C4-2B (cell line): ENCODE measurements around the gene CSTF2.
"Not testable (repeated sequence)": the region's sequence is repeated elsewhere in the genome, so short reads cannot be mapped to it uniquely, and the experiment has no call there.

ENCODE experiments used
- H3K27ac ChIP-seq: fragments of 450-650 bp; 2 replicates; pipeline ENCODE4 v1.5.1; 2017
- CTCF ChIP-seq: fragments of 450-650 bp; conservative IDR thresholded peaks from 2 replicates; pipeline ENCODE4 v1.5.1; 2017; ENCODE audit warnings: mild to moderate bottlenecking
- ZFX ChIP-seq: fragments of 450-650 bp; IDR thresholded peaks from 2 replicates; pipeline ENCODE4 v1.6.1; 2017

The CSTF2 gene

GRCh38 chrX:100819837-100820666, at the start of gene CSTF2:
Gene CSTF2 (plus strand): TSS chrX:100820391. CDS start chrX:100820417, 26 bp downstream.
- H3K27ac ChIP-seq: peak within 1 kb of the TSS; percentile 82
- no peak for TF ChIP-seq ZFX
- TF ChIP-seq CTCF: no peak

- H3K27ac ChIP-seq: not testable (repeated sequence)
Measured at GRCh38 chrX:100796371-100796770, 23.8 kb upstream of the CSTF2 start.

GRCh38 chrX:100797359-100797758, 22.8 kb upstream of the CSTF2 start:
- TF ChIP-seq ZFX: no peak
- TF ChIP-seq CTCF: no peak
- no peak overlapping the region for H3K27ac ChIP-seq

GRCh38 chrX:100798484-100799214, 21.5 kb upstream of the CSTF2 start:
- H3K27ac ChIP-seq: no peak overlapping the region
- TF ChIP-seq ZFX: no peak
- TF ChIP-seq CTCF: no peak

GRCh38 chrX:100802843-100803242, 17.3 kb upstream of the CSTF2 start:
- H3K27ac ChIP-seq: no peak overlapping the region
- no peak for TF ChIP-seq CTCF
- no peak for TF ChIP-seq ZFX

- TF ChIP-seq ZFX (no peak), CTCF (no peak)
- no peak overlapping the region for H3K27ac ChIP-seq
Measured at GRCh38 chrX:100804780-100805179, 15.4 kb upstream of the CSTF2 start.

GRCh38 chrX:100808265-100808664, 11.9 kb upstream of the CSTF2 start:
- not testable (repeated sequence) for H3K27ac ChIP-seq

- TF ChIP-seq CTCF: no peak
- no peak for TF ChIP-seq ZFX
- peak overlapping the region; percentile 71 for H3K27ac ChIP-seq
Measured at GRCh38 chrX:100812216-100813158, 7.7 kb upstream of the CSTF2 start.
